Mesothelial cell of epicardium (in vitro differentiated cells): Measurements from ENCODE around the gene NSUN6. TPM values are rescaled to one million over a fixed set of nuclear protein-coding genes. Genes with fewer than 3 reads are reported as not detected.

Source experiments
- DNase-seq, 2 experiments: peaks; one replicate each; pipeline ENCODE4 v3.0.0; 2021; ENCODE audit warnings: low spot score in 2 of 2; ENCODE audit not compliant: unreplicated experiment in 2 of 2
- H3K27ac Mint-ChIP-seq: 2 replicates; pipeline ENCODE4 v1.8.0; 2021; ENCODE audit warnings: mixed read lengths
- H3K27me3 Mint-ChIP-seq: 2 replicates; pipeline ENCODE4 v1.8.0; 2021; ENCODE audit warnings: low read depth, mixed read lengths
- H3K36me3 Mint-ChIP-seq: 2 replicates; pipeline ENCODE4 v1.8.0; 2021; ENCODE audit warnings: mixed read lengths
- H3K4me1 Mint-ChIP-seq: 2 replicates; pipeline ENCODE4 v1.8.0; 2021; ENCODE audit warnings: mixed read lengths
- H3K4me3 Mint-ChIP-seq: 2 replicates; pipeline ENCODE4 v1.8.0; 2021; ENCODE audit warnings: mild to moderate bottlenecking, moderate library complexity, mixed read lengths
- H3K9me3 Mint-ChIP-seq: 2 replicates; pipeline ENCODE4 v1.8.0; 2021; ENCODE audit warnings: mixed read lengths
- total RNA-seq: library from RNA; stranded (reverse); gene quantifications from 3 replicates; pipeline ENCODE4 v1.2.1, GENCODE V29; 2021
- TF ChIP-seq, protein P1 (sequence below): fragments of 200-600 bp; sonication (generic); IDR thresholded peaks from one replicate; pipeline ENCODE4 v1.5.0; 2021; ENCODE audit warnings: antibody characterized with exemption; ENCODE audit not compliant: unreplicated experiment

The NSUN6 gene
- total RNA-seq, 1 donor from 2014 or later = 22.2 TPM

DNA sequence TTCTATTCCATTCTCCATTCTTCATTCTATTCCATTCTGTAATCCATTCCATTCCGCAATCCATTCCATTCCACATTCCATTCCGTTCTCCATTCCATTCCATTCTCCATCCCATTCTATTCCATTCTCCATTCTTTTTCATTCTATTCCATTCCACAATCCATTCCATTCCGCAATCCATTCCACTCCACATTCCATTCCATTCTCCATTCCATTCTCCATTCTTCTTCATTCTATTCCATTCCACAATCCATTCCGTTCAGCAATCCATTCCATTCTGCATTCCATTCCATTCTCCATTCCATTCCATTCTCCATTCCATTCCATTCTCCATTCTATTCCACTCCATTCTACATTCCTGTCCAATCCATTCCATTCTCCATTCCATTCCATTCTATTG lies 85.2 kb downstream of the NSUN6 start:
- Mint-ChIP-seq H3K9me3 (no peaks in the 10 kb centered on the region), H3K27me3 (no peaks in the 10 kb centered on the region), H3K4me1 (no peaks in the 10 kb centered on the region), H3K4me3 (no peak overlapping the region), H3K36me3 (no peaks in the 10 kb centered on the region), H3K27ac (no peak overlapping the region)
- no peak for DNase-seq
- TF ChIP-seq, protein P1, sequence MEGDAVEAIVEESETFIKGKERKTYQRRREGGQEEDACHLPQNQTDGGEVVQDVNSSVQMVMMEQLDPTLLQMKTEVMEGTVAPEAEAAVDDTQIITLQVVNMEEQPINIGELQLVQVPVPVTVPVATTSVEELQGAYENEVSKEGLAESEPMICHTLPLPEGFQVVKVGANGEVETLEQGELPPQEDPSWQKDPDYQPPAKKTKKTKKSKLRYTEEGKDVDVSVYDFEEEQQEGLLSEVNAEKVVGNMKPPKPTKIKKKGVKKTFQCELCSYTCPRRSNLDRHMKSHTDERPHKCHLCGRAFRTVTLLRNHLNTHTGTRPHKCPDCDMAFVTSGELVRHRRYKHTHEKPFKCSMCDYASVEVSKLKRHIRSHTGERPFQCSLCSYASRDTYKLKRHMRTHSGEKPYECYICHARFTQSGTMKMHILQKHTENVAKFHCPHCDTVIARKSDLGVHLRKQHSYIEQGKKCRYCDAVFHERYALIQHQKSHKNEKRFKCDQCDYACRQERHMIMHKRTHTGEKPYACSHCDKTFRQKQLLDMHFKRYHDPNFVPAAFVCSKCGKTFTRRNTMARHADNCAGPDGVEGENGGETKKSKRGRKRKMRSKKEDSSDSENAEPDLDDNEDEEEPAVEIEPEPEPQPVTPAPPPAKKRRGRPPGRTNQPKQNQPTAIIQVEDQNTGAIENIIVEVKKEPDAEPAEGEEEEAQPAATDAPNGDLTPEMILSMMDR = no peak

DNA sequence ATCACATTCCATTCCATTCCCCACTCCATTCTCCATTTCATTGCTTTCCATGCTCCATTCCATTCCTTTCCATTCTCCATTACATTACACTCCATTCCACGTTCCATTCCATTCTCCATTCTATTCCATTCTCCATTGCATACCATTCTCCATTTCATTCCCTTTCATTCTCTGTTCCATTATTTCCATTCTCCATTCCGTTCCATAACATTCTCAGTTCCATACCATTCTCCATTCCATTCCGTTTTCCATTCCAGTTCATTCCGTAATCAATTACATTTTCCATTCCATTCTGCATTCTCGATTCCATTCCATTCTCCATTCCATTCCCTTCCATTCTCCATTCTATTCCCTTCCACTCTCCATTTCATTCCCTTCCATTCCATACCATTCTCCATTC lies 86.4 kb downstream of the NSUN6 start:
- H3K4me1 Mint-ChIP-seq = no peaks in the 10 kb centered on the region

DNA sequence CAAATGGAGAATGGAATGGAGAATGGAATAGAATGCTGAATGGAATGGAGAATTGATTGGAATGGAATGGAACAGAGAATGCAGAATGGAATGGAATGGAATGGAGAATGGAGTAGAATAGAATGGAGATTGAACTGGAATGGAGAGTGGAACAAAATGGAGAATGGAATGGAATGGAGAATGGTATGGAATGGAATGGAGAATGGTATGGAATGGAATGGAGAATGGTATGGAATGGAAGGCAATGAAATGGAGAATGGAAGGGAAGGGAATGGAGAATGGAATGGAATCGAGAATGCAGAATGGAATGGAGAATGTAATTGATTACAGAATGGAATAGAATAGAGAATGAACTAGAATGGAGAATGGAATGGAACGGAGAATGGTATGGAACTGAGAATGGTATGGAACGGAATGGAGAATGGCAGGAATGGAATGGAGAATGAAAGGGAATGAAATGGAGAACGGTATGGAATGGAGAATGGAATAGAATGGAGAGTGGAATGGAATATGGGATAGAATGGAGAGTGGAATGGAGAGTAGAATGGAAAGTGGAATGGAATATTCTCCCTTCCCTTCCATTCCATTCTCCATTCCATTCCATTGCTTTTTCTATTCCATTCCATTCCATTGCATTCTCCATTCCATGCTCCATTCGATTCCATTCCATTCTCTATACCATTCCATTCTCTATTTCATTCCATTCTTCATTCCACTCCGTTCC lies 88.2 kb downstream of the NSUN6 start:
- TF ChIP-seq, protein P1 = no peak
- no peak for DNase-seq
- no peaks in the 10 kb centered on the region for H3K36me3 Mint-ChIP-seq

More for the DNA sequence above, 86.4 kb downstream of the NSUN6 start:
- TF ChIP-seq, protein P1 = no peak
- Mint-ChIP-seq H3K27me3 (no peaks in the 10 kb centered on the region), H3K27ac (no peak overlapping the region), H3K36me3 (no peaks in the 10 kb centered on the region), H3K4me3 (no peak overlapping the region), H3K9me3 (no peaks in the 10 kb centered on the region)
- no peak for DNase-seq

GRCh38 chr10:18561861-18562551 lies 89.4 kb downstream of the NSUN6 start:
- no peaks in the 10 kb centered on the region for H3K36me3 Mint-ChIP-seq
- H3K27ac Mint-ChIP-seq = no peak overlapping the region
- no peaks in the 10 kb centered on the region for H3K9me3 Mint-ChIP-seq
- no peak for DNase-seq
- H3K27me3 Mint-ChIP-seq = no peaks in the 10 kb centered on the region
- TF ChIP-seq, protein P1 = no peak
- no peaks in the 10 kb centered on the region for H3K4me1 Mint-ChIP-seq
- H3K4me3 Mint-ChIP-seq = no peak overlapping the region

More for the DNA sequence above, 88.2 kb downstream of the NSUN6 start:
- Mint-ChIP-seq H3K4me3 (no peak overlapping the region), H3K27ac (no peak overlapping the region), H3K4me1 (no peaks in the 10 kb centered on the region), H3K9me3 (no peaks in the 10 kb centered on the region), H3K27me3 (no peaks in the 10 kb centered on the region)

DNA sequence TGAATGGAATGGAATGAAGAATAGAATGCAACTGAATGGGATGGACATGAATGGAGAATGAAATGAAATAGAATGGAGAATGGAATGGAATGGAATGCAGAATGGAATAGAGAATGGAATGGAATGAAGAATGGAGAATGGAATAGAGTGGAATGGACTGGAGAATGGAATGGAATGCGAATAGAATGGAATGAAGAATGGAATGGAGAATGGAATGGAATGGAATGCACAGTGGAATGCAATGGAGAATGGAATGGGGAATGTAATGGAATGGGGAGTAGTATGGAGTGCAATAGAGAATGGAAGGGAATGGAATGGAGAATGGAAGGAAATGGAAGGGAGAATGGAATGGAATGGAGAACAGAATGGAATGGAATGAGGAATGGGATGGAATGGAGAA lies 93.4 kb downstream of the NSUN6 start:
- H3K27me3 Mint-ChIP-seq = no peaks in the 10 kb centered on the region
- no peak overlapping the region for H3K27ac Mint-ChIP-seq
- DNase-seq = no peak
- H3K4me1 Mint-ChIP-seq = no peaks in the 10 kb centered on the region
- no peaks in the 10 kb centered on the region for H3K9me3 Mint-ChIP-seq
- no peak overlapping the region for H3K4me3 Mint-ChIP-seq
- TF ChIP-seq, protein P1 = no peak
- H3K36me3 Mint-ChIP-seq = no peaks in the 10 kb centered on the region
